HL-60/S4 (cell line): Measurements from ENCODE around the gene STK35.

ENCODE experiments used
- in situ Hi-C: fragments of 300-500 bp; cut with MboI; formaldehyde crosslinking; loops from 2 replicates; pipeline ENCODE4 v1.14.3; 2022; ENCODE audit warnings: low sequenced_read_pairs

STK35 gene

GRCh38 chr20:2103461-2104153 is 2.0 kb downstream of the STK35 start:
- in situ Hi-C loops: no loop called here

GRCh38 chr20:2104236-2104635 is 2.6 kb downstream of the STK35 start:
- in situ Hi-C loops: no loop called here

- in situ Hi-C loops: no loop called here
Measured at GRCh38 chr20:2108498-2108897, 6.9 kb downstream of the STK35 start.

- in situ Hi-C loops: no loop called here
Measured at GRCh38 chr20:2108987-2109386, 7.4 kb downstream of the STK35 start.

GRCh38 chr20:2109425-2110210 is 8.0 kb downstream of the STK35 start:
- in situ Hi-C loops: no loop called here

- in situ Hi-C loops: no loop called here
Measured at GRCh38 chr20:2112910-2113309, 11.3 kb downstream of the STK35 start.

GRCh38 chr20:2114127-2114959 is 12.7 kb downstream of the STK35 start:
- in situ Hi-C loops: no loop called here

GRCh38 chr20:2114990-2115681 is 13.5 kb downstream of the STK35 start:
- in situ Hi-C loops: no loop called here

- in situ Hi-C loops: no loop called here
Measured at GRCh38 chr20:2116170-2116940, 14.7 kb downstream of the STK35 start.

GRCh38 chr20:2118783-2119182 is 17.2 kb downstream of the STK35 start:
- in situ Hi-C loops: no loop called here

- in situ Hi-C loops: no loop called here
Measured at GRCh38 chr20:2122936-2123335, 21.3 kb downstream of the STK35 start.

- in situ Hi-C loops: no loop called here
Measured at GRCh38 chr20:2123720-2124119, 22.1 kb downstream of the STK35 start.

GRCh38 chr20:2124564-2125213 is 23.1 kb downstream of the STK35 start:
- in situ Hi-C loops: no loop called here

- in situ Hi-C loops: no loop called here
Measured at GRCh38 chr20:2125474-2126112, 24.0 kb downstream of the STK35 start.

GRCh38 chr20:2127238-2127637 is 25.6 kb downstream of the STK35 start:
- in situ Hi-C loops: no loop called here

GRCh38 chr20:2128542-2128941 is 26.9 kb downstream of the STK35 start:
- in situ Hi-C loops: no loop called here

- in situ Hi-C loops: no loop called here
Measured at GRCh38 chr20:2130062-2130591, 28.5 kb downstream of the STK35 start.

GRCh38 chr20:2130683-2131082 is 29.1 kb downstream of the STK35 start:
- in situ Hi-C loops: no loop called here

GRCh38 chr20:2131366-2131765 is 29.7 kb downstream of the STK35 start:
- in situ Hi-C loops: no loop called here
